Activated naive CD8-positive, alpha-beta T cell treated with anti-CD3 and anti-CD28 coated beads for 36 hours (primary cell): ENCODE measurements around the gene HOXA9. TPM values are rescaled to one million over a fixed set of nuclear protein-coding genes. Genes with fewer than 3 reads are reported as not detected.

ENCODE experiments used
- DNase-seq: peaks from one replicate; pipeline ENCODE4 v3.0.0; 2021
- H3K27ac Mint-ChIP-seq: one replicate; pipeline ENCODE4 v1.8.0; 2022; ENCODE audit warnings: mild to moderate bottlenecking, moderate library complexity, mixed read lengths
- H3K27me3 Mint-ChIP-seq: one replicate; pipeline ENCODE4 v1.8.0; 2022; ENCODE audit warnings: mild to moderate bottlenecking, mixed read lengths
- H3K36me3 Mint-ChIP-seq: one replicate; pipeline ENCODE4 v1.8.0; 2021; ENCODE audit warnings: mild to moderate bottlenecking, mixed read lengths
- H3K4me1 Mint-ChIP-seq: one replicate; pipeline ENCODE4 v1.8.0; 2021; ENCODE audit warnings: mixed read lengths
- H3K4me3 Mint-ChIP-seq: one replicate; pipeline ENCODE4 v1.8.0; 2022; ENCODE audit warnings: mild to moderate bottlenecking, moderate library complexity, mixed read lengths
- H3K9me3 Mint-ChIP-seq: one replicate; pipeline ENCODE4 v1.8.0; 2022; ENCODE audit warnings: mixed read lengths
- total RNA-seq, 2 experiments: library from RNA; stranded (reverse); gene quantifications; one replicate each; pipeline ENCODE4 v1.2.3, GENCODE V29; 2021

The HOXA9 gene
- total RNA-seq, 2 experiments from 2014 or later: not detected

GRCh38 chr7:27168265-27168947 lies 3.1 kb upstream of the HOXA9 start:
- no peak overlapping the region for H3K27ac Mint-ChIP-seq
- H3K27me3 Mint-ChIP-seq: peaks cover 89% of the 10 kb centered on the region
- H3K36me3 Mint-ChIP-seq: no peaks in the 10 kb centered on the region
- peaks cover 30% of the 10 kb centered on the region for H3K4me1 Mint-ChIP-seq
- H3K9me3 Mint-ChIP-seq: no peaks in the 10 kb centered on the region
- no peak overlapping the region for H3K4me3 Mint-ChIP-seq
- no peak for DNase-seq

- Mint-ChIP-seq H3K36me3 (no peaks in the 10 kb centered on the region), H3K4me3 (no peak overlapping the region), H3K9me3 (no peaks in the 10 kb centered on the region), H3K4me1 (peaks cover 30% of the 10 kb centered on the region), H3K27me3 (peaks cover 94% of the 10 kb centered on the region), H3K27ac (no peak overlapping the region)
- DNase-seq: no peak
Observed at GRCh38 chr7:27167916-27168264, 2.6 kb upstream of the HOXA9 start.

GRCh38 chr7:27166531-27167505 lies 1.5 kb upstream of the HOXA9 start:
- Mint-ChIP-seq H3K27me3 (peaks cover 96% of the 10 kb centered on the region), H3K27ac (peak overlapping the region; percentile 51), H3K36me3 (no peaks in the 10 kb centered on the region), H3K4me1 (peaks cover 25% of the 10 kb centered on the region), H3K4me3 (no peak overlapping the region), H3K9me3 (no peaks in the 10 kb centered on the region)
- no peak for DNase-seq

GRCh38 chr7:27165996-27166530 lies 726 bp upstream of the HOXA9 start:
- Mint-ChIP-seq H3K9me3 (no peaks in the 10 kb centered on the region), H3K4me3 (no peak overlapping the region), H3K27me3 (peaks cover 93% of the 10 kb centered on the region), H3K36me3 (no peaks in the 10 kb centered on the region), H3K4me1 (peaks cover 23% of the 10 kb centered on the region), H3K27ac (no peak overlapping the region)
- DNase-seq: no peak

- H3K36me3 Mint-ChIP-seq: no peaks in the 10 kb centered on the region
Observed at GRCh38 chr7:27164367-27165088, 809 bp downstream of the HOXA9 start.

GRCh38 chr7:27164045-27164366 lies 1.3 kb downstream of the HOXA9 start:
- peaks cover 92% of the 10 kb centered on the region for H3K27me3 Mint-ChIP-seq
- H3K4me3 Mint-ChIP-seq: no peak overlapping the region
- H3K36me3 Mint-ChIP-seq: no peaks in the 10 kb centered on the region
- DNase-seq: no peak
- no peaks in the 10 kb centered on the region for H3K9me3 Mint-ChIP-seq
- H3K27ac Mint-ChIP-seq: no peak overlapping the region
- H3K4me1 Mint-ChIP-seq: peaks cover 26% of the 10 kb centered on the region

More at GRCh38 chr7:27164367-27165088, 809 bp downstream of the HOXA9 start:
- DNase-seq: no peak
- H3K9me3 Mint-ChIP-seq: no peaks in the 10 kb centered on the region
- H3K4me3 Mint-ChIP-seq: no peak overlapping the region
- peak overlapping the region; percentile 29 for H3K27ac Mint-ChIP-seq
- peaks cover 26% of the 10 kb centered on the region for H3K4me1 Mint-ChIP-seq
- peaks cover 92% of the 10 kb centered on the region for H3K27me3 Mint-ChIP-seq

- H3K27ac Mint-ChIP-seq: no peak overlapping the region
Observed at GRCh38 chr7:27163288-27164044, 1.9 kb downstream of the HOXA9 start.

GRCh38 chr7:27162561-27163287 lies 2.6 kb downstream of the HOXA9 start:
- Mint-ChIP-seq H3K4me3 (no peak overlapping the region), H3K27me3 (peaks cover 92% of the 10 kb centered on the region), H3K9me3 (no peaks in the 10 kb centered on the region), H3K4me1 (peaks cover 32% of the 10 kb centered on the region), H3K36me3 (no peaks in the 10 kb centered on the region), H3K27ac (no peak overlapping the region)
- no peak for DNase-seq

More at GRCh38 chr7:27163288-27164044, 1.9 kb downstream of the HOXA9 start:
- no peaks in the 10 kb centered on the region for H3K36me3 Mint-ChIP-seq
- no peak overlapping the region for H3K4me3 Mint-ChIP-seq
- peaks cover 92% of the 10 kb centered on the region for H3K27me3 Mint-ChIP-seq
- H3K9me3 Mint-ChIP-seq: no peaks in the 10 kb centered on the region
- H3K4me1 Mint-ChIP-seq: peaks cover 25% of the 10 kb centered on the region
- no peak for DNase-seq

- Mint-ChIP-seq H3K27ac (no peak overlapping the region), H3K27me3 (peaks cover 92% of the 10 kb centered on the region), H3K9me3 (no peaks in the 10 kb centered on the region), H3K4me1 (peaks cover 32% of the 10 kb centered on the region), H3K36me3 (no peaks in the 10 kb centered on the region), H3K4me3 (no peak overlapping the region)
- DNase-seq: no peak
Observed at GRCh38 chr7:27161721-27162560, 3.4 kb downstream of the HOXA9 start.

- Mint-ChIP-seq H3K36me3 (no peaks in the 10 kb centered on the region), H3K9me3 (no peaks in the 10 kb centered on the region), H3K27ac (no peak overlapping the region), H3K4me3 (peak overlapping the region; percentile 58), H3K27me3 (peaks cover 92% of the 10 kb centered on the region), H3K4me1 (peaks cover 32% of the 10 kb centered on the region)
- no peak for DNase-seq
Observed at GRCh38 chr7:27161214-27161720, 4.1 kb downstream of the HOXA9 start.

- H3K9me3 Mint-ChIP-seq: no peaks in the 10 kb centered on the region
- peaks cover 92% of the 10 kb centered on the region for H3K27me3 Mint-ChIP-seq
- no peak overlapping the region for H3K27ac Mint-ChIP-seq
- no peaks in the 10 kb centered on the region for H3K36me3 Mint-ChIP-seq
- peaks cover 32% of the 10 kb centered on the region for H3K4me1 Mint-ChIP-seq
- peak overlapping the region; percentile 58 for H3K4me3 Mint-ChIP-seq
- DNase-seq: peak; percentile 80
Observed at GRCh38 chr7:27160546-27161213, 4.7 kb downstream of the HOXA9 start.

- Mint-ChIP-seq H3K27ac (no peak overlapping the region), H3K36me3 (no peaks in the 10 kb centered on the region), H3K27me3 (peaks cover 92% of the 10 kb centered on the region), H3K4me1 (peaks cover 32% of the 10 kb centered on the region), H3K9me3 (no peaks in the 10 kb centered on the region), H3K4me3 (peak overlapping the region; percentile 47)
- DNase-seq: no peak
Observed at GRCh38 chr7:27160145-27160545, 5.2 kb downstream of the HOXA9 start.
